Kidney epithelial cell (primary cell): ENCODE measurements around the gene PPP1CC. TPM values are rescaled to one million over a fixed set of nuclear protein-coding genes. Genes with fewer than 3 reads are reported as not detected.

Experiments used
- DNase-seq: peaks from one replicate; pipeline ENCODE4 v3.0.0-alpha.2; 2010; ENCODE audit warnings: low read depth
- H3K27me3 ChIP-seq: 2 replicates; pipeline ENCODE4 v1.6.0; 2011; ENCODE audit warnings: low read length; ENCODE audit not compliant: control insufficient read depth, insufficient read depth
- H3K36me3 ChIP-seq: 2 replicates; pipeline ENCODE4 v1.5.1; 2011; ENCODE audit warnings: low read length; ENCODE audit not compliant: control insufficient read depth, insufficient read depth
- H3K4me3 ChIP-seq: 2 replicates; pipeline ENCODE4 v1.5.1; 2011; ENCODE audit warnings: low read depth, mild to moderate bottlenecking, control low read depth, low read length
- total RNA-seq: library from RNA; depleted of rRNA; stranded (reverse); fragments of >200 nt; gene quantifications from 2 replicates; pipeline ENCODE4 v1.2.3, GENCODE V29; 2015
- TF ChIP-seq, protein P1 (sequence below): IDR thresholded peaks from 2 replicates; pipeline ENCODE4 v1.5.1; 2011; ENCODE audit warnings: mild to moderate bottlenecking, moderate library complexity, low read length, control low read depth, inconsistent platforms; ENCODE audit not compliant: insufficient read depth, poor library complexity, severe bottlenecking

Gene PPP1CC
- total RNA-seq, 1 donor from 2014 or later, result 93.1 TPM

DNA sequence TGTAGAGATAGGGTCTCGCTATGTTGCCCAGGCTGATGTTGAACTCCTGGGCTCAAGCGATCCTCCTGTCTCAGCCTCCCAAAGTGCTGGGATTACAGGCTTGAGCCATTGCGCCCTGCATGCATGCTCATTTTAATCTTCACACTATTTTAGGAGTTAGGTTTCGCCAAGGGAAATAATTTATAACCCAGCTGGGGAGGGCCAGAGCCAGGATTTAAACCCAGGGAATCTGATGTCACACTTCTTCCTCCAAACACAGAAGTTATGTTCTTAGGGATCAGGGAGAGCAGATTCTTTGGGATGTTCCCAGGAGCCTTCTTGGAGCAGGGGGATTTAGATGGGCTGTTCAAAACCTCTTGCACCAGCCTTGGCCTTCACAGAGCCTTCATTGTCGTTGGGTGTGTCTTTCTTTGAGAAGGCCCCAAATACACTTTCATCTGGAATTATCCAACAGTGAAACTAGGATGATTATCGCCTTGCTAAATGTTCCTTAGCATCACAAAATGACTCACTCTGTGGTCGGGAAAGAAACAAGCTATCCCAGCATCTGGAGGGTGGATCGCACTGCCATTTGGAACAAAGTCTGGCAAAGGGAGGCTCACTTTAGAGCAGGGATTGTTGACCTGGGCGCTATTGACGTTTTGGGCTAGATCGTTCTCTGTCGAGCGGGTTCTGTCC lies 8.2 kb upstream of the PPP1CC start:
- Histone ChIP-seq H3K4me3 (no peak overlapping the region), H3K27me3 (no peaks in the 10 kb centered on the region), H3K36me3 (no peaks in the 10 kb centered on the region)
- TF ChIP-seq, protein P1, sequence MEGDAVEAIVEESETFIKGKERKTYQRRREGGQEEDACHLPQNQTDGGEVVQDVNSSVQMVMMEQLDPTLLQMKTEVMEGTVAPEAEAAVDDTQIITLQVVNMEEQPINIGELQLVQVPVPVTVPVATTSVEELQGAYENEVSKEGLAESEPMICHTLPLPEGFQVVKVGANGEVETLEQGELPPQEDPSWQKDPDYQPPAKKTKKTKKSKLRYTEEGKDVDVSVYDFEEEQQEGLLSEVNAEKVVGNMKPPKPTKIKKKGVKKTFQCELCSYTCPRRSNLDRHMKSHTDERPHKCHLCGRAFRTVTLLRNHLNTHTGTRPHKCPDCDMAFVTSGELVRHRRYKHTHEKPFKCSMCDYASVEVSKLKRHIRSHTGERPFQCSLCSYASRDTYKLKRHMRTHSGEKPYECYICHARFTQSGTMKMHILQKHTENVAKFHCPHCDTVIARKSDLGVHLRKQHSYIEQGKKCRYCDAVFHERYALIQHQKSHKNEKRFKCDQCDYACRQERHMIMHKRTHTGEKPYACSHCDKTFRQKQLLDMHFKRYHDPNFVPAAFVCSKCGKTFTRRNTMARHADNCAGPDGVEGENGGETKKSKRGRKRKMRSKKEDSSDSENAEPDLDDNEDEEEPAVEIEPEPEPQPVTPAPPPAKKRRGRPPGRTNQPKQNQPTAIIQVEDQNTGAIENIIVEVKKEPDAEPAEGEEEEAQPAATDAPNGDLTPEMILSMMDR, result no peak
- DNase-seq, result no peak

DNA sequence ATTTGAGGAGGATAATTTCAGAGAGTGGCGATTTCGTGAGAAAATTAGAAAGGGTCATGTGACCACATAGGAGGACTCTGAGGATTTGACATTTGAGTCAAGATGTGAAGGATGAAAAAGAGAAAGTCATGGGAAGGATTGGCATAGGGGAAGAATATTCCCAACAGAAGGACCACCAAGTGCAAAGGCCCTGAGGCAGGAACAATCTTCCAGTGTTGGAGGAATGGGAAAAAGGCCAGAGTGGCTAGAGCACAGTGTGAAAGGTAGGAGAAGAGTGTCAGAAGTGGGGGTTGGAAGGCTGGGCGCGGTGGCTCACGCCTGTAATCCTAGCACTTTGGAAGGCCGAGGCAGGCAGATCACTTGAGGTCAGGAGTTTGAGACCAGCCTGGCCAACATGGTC lies 3.9 kb upstream of the PPP1CC start:
- no peaks in the 10 kb centered on the region for H3K36me3 ChIP-seq
- TF ChIP-seq, protein P1, result no peak
- DNase-seq, result no peak

DNA sequence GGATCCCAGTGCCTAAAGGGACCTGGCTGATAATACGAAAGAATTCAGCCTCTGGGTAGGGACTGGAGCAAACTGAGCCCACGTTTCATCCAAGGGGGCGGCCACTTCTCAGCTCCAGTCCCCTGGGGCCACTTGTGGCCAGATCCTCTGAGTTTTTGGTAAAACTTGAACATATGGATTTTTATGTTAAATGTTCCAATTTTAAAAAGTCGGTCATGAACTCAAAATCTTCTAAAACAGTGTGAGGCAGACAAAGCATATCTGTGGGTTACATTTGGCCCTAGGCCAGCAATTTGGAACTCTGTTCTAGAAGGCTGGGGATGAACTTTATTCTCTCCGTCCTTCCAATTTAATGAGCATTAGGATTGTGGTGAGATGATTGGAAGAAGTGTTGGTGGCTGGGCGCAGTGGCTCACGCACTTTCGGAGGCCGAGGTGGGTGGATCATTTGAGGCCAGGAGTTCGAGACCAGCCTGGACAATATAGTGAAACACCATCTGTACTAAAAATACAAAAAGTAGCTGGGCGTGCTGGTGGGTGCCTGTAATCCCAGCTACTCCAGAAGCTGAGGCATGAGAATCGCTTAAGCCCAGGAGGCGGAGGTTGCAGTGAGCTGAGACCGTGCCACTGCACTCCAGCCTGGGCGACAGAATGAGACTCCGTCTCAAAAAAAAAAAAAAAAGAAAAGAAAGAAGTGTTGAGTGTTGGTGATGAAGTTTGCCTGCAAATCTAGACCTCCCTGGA lies 3.0 kb upstream of the PPP1CC start:
- no peaks in the 10 kb centered on the region for H3K27me3 ChIP-seq
- TF ChIP-seq, protein P1, result no peak
- no peak overlapping the region for H3K4me3 ChIP-seq
- no peak for DNase-seq
- no peaks in the 10 kb centered on the region for H3K36me3 ChIP-seq

More for the DNA sequence above, 3.9 kb upstream of the PPP1CC start:
- no peak overlapping the region for H3K4me3 ChIP-seq
- H3K27me3 ChIP-seq, result no peaks in the 10 kb centered on the region

DNA sequence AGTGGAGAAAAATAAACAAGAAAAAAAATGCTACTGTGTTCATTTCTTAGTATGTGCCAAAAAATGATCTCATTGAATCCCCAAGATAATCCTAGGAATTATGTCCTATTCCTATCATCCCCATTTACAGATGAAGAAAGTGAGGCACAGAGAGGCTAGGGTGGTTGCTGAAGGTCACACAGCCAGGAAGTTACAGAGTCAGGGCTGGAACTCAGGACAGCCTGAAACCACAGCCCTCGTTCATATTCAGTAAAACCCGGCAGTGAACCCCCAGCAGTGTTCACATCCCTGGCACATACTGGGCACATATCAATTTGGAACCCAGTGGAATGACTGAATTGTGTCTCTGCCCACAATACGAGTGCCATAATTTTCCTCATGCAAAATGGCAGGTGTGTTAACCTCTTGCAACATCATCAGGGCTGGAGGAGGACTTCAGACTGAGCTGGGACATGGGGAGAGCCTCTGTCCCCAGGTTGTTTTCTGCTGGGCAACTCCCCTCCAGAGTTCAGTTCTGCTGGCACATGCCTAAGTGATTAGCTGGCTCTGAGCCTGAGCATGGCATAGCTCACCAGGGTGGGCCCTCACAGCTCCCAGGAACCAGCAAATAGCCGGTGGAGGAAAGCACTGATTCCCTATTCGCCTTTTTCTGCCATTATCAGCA lies 2.0 kb upstream of the PPP1CC start:
- TF ChIP-seq, protein P1, result no peak
- DNase-seq, result no peak
- Histone ChIP-seq H3K4me3 (no peak overlapping the region), H3K27me3 (no peaks in the 10 kb centered on the region), H3K36me3 (no peaks in the 10 kb centered on the region)

DNA sequence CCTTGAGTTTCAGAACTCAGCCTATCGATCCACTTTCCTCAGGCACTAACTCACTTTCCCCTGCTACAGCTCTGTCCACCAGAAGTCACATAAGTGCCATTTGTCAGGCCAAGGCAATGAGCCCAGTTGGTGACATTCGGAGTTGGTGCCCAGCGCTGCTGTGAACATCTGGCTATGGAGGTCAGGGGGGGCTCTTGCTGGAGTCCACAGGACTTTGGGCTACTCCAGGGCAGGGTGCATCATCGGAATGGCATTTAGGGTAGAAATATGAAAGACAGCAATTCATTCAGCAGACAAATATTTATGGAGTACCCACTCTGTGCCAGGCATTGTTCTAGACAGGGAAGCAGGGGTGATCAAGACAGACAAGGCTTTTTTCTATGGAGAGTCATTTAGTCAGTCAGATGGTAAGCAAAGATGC lies 1.5 kb upstream of the PPP1CC start:
- TF ChIP-seq, protein P1, result no peak
- H3K27me3 ChIP-seq, result no peaks in the 10 kb centered on the region
- no peaks in the 10 kb centered on the region for H3K36me3 ChIP-seq
- H3K4me3 ChIP-seq, result no peak overlapping the region
- no peak for DNase-seq
